ENCODE results near the gene DOCK3.
"Not testable (repeated sequence)": the region's sequence is repeated elsewhere in the genome, so short reads cannot be mapped to it uniquely, and the experiment has no call there.

Gene DOCK3

DNA sequence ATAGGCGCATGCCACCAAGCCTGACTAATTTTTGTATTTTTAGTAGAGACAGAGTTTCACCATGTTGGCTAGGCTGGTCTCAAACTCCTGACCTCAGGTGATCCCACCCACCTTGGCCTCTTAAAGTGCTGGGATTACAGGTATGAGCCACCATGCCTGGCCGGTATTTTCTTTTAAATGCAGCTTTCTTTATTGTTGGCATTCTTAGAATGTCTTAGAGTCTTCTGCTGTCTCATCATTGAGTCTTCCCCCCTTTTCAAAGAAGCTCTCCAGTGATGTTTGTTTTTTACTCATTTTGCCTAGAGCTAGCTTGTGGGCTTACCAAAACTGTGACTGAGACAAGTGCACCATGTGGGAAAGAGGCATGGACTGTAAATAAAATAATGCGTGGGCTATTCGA is 13.9 kb downstream of the DOCK3 start:
- not testable (repeated sequence) for DNase-seq

DNA sequence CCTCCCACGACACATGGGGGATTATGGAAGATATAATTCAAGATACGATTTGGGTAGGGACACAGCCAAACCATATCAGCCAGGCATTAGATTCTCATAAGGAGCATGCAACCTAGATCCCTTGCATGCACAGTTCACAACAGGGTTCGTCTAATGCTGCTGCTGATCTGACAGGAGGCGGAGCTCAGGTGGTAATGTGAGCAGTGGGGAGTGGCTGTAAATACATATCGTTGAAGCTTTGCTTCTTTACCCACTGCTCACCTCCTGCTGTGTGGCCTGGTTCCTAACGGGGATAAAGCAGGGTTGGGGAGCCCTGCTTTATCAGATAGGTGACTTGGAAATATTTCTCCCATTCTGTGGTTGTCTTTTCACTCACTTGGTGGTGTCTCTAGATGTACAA is 14.8 kb downstream of the DOCK3 start:
- no peak for DNase-seq

GRCh38 chr3:50695031-50695430 is 20.3 kb downstream of the DOCK3 start:
- DNase-seq, result no peak

GRCh38 chr3:50696276-50696675 is 21.5 kb downstream of the DOCK3 start:
- no peak for DNase-seq

- DNase-seq, result no peak
These were observed 23.5 kb downstream of the DOCK3 start for GRCh38 chr3:50698269-50698668.

DNA sequence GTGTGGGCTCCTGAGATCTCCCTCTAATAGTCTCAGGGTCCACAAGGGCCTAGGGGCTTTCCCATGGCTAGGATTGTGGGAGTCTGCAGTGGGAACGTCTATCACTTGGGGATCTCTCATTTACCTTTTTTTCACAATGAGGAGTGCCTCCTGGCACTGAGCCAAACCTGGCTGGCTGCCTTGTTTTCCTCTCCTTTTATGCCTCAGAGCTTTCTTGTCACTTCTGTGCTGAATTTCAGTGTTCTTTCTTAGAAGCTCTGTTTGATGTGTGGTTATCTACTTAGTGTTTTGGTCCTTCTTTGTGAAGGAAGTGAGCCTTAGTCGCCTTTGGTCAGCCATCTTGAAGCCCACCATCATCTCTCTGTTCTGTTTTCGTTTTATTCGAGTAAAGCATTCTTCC is 33.9 kb downstream of the DOCK3 start:
- no peak for DNase-seq

DNA sequence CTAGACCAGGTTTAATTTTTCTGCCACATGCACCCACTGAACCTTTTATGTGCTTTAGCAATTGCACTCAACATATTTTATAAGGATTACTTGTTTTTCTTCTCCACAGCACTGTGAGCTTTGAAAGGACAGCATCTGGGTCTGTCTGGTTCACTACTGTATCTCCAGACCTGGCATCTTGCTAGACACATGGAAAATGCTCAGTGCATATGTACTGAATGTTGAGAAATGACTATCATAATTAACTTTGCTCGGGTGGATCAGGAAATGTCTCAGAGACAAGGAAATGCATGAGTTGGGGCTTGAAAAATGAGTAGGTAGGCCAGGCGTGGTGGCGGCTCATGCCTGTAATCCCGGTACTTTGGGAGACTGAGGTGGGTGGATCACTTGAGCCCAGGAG is 40.2 kb downstream of the DOCK3 start:
- no peak for DNase-seq

GRCh38 chr3:50724831-50725230 is 50.1 kb downstream of the DOCK3 start:
- no peak for DNase-seq

DNA sequence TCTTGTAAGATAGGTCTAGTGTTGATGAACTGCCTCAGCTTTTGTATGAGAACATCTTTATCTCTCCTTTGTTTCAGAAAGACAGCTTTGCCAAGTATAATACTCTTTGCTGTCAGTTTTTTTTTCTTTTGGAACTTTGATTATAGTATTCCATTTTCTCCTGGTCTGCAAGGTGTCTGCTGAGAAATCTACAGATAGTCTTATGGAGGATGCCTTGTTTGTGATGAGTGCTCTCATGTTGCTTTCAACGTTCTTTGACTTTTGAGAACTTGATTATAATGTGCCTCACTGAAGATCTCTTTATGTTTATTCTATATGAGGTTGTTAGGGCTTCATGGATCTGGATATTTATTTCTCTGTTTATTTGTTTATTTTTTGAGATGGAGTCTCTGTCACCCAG is 60.3 kb downstream of the DOCK3 start:
- no peak for DNase-seq

- no peak for DNase-seq
These were observed 62.6 kb downstream of the DOCK3 start for GRCh38 chr3:50737193-50737905.

GRCh38 chr3:50737906-50738598 is 63.3 kb downstream of the DOCK3 start:
- DNase-seq, result no peak

DNA sequence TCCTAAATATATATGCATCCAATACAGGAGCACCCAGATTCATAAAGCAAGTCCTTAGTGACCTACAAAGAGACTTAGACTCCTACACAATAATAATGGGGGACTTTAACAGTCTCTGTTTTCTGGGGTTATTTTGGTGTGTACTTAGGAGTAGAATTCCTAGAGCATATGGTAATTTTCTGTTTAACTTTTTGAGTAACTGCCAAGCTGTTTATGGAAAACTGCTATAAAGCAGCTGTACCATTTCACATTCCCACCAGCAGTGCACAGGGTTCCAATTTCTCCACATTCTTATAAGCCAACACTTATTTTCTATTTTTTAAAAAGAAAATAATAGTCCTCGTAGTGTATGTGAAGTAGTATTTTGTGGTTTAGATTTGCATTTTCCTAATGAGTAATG is 68.9 kb downstream of the DOCK3 start:
- DNase-seq, result no peak

GRCh38 chr3:50749822-50750221 is 75.1 kb downstream of the DOCK3 start:
- DNase-seq, result no peak

GRCh38 chr3:50759015-50759414 is 84.3 kb downstream of the DOCK3 start:
- DNase-seq, result no peak

DNA sequence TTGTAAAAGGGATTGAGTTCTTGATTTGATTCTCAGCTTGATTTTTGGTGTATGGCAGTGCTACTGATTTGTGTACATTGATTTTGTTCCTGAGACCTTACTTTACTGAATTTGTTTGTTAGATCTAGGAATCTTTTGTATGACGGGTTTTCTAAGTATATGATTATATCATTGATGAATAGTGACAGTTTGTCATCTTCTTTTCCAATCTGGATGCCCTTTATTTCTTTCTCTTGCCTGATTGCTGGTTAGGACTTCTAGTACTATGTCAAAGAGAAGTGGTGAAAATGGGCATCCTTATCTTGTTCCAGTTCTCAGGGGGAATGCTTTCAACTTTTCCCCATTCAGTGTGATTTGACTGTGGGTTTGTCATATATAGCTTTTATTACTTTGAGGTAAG is 103.0 kb downstream of the DOCK3 start:
- no peak for DNase-seq

DNA sequence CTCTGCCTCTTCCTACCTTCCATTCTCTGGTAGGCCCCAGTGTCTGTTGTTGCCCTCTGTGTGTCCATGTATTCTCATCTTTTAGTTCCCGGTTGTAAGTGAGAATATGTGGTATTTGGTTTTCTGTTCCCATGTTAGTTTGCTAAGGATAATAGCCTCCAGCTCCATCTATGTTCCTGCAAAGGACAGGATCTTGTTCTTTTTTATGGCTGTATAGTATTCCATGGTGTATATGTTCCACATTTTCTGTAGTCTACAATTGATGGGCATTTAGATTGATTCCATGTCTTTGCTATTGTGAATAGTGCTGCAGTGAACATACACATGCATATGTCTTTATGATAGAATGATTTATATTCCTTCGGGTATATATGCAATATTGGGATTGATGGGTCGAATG is 107.0 kb downstream of the DOCK3 start:
- not testable (repeated sequence) for DNase-seq

GRCh38 chr3:50786631-50787030 is 111.9 kb downstream of the DOCK3 start:
- no peak for DNase-seq

DNA sequence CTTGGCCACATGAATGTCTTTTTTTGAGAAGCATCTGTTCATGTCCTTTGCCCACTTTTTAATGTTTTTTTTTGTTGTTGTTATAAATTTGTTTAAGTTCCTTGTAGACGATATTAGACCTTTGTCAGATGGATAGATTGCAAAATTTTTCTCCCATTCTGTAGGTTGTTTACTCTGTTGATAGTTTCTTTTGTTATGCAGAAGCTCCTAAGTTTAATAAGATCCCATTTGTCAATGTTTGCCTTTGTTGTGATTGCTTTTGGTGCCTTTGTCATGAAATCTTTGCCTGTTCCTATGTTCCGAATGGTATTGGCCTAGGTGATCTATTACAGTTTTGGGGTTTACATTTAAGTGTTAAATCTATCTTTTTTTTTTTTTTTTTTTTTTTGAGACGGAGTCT is 116.2 kb downstream of the DOCK3 start:
- not testable (repeated sequence) for DNase-seq

DNA sequence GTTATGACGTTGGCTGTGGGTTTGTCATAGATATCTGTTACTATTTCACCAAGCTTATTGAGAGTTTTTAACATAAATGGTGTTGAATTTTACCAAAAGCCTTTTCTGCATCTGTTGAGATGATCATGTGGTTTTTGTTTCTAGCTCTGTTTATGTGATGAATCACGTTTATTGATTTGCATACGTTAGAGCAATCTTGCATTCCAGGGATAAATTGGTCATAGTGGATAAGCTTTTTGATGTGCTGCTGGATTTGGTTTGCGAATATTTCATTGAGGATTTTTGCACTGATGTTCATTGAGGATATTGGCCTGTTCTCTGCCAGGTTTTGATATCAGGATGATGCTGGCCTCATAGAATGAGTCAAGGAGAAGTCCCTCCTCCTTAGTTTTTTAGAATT is 117.8 kb downstream of the DOCK3 start:
- no peak for DNase-seq

DNA sequence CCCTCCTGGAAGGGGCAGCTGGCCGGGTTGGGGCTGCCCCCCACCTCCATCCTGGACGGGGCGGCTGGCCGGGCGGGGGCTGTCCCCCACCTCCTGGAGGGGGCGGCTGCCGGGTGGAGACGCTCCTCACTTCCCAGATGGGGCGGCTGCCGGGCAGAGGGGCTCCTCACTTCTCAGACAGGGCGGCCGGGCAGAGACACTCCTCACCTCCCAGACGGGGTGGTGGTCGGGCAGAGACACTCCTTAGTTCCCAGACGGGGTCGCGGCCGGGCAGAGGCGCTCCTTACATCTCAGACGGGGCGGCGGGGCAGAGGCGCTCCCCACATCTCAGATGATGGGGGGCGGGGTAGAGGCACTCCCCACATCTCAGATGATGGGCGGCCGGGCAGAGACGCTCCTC is 129.1 kb downstream of the DOCK3 start:
- DNase-seq, result not testable (repeated sequence)

DNA sequence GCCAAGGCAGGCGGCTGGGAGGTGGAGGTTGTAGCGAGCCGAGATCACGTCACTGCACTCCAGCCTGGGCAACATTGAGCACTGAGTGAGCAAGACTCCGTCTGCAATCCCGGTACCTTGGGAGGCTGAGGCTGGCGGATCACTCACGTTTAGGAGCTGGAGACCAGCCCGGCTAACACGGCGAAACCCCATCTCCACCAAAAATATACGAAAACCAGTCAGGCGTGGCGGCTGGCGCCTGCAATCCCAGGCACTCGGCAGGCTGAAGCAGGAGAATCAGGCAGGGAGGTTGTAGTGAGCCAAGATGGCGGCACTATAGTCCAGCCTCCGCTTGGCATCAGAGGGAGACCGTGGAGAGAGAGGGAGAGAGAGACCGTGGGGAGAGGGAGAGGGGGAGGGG is 129.6 kb downstream of the DOCK3 start:
- DNase-seq, result not testable (repeated sequence)

- DNase-seq, result no peak
These were observed 130.6 kb downstream of the DOCK3 start for GRCh38 chr3:50805321-50805720.

GRCh38 chr3:50806031-50806430 is 131.3 kb downstream of the DOCK3 start:
- DNase-seq, result no peak

DNA sequence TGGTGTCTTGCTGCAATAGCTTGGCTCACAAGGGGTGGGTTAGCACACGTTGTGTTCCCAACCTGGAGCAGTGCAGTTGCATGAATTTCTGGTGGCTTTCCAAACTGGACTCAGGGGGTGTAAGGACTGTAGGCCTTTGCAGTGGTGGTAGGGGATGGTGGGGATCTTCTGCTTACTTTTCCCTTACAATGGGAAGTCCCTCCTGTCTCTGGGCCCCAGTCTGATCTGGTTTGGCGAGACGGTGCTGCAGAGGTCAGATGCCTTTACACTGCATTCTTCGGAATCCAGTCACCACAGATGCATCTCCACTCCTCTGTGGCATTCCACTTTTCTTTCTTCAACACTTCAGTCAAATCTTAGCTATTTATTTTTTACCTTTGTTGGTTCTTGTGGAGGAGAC is 132.1 kb downstream of the DOCK3 start:
- DNase-seq, result no peak

GRCh38 chr3:50807266-50807665 is 132.5 kb downstream of the DOCK3 start:
- no peak for DNase-seq
